Sigmoid colon (tissue), 7 donors: ENCODE measurements around the gene NELFE. TPM values are rescaled to one million over a fixed set of nuclear protein-coding genes. Genes with fewer than 3 reads are reported as not detected.
A peak's percentile ranks its signal among the peaks of the same experiment; 100 is the strongest.
"Not testable (repeated sequence)": the region's sequence is repeated elsewhere in the genome, so short reads cannot be mapped to it uniquely, and the experiment has no call there.

ENCODE experiments used
- DNase-seq: peaks from one replicate; pipeline ENCODE4 v3.0.0-alpha.2; 2019
- H3K27ac ChIP-seq, 4 donors: fragments of 200-600 bp; sonication (generic); one replicate each; pipeline ENCODE4 v1.5.1; 2016 to 2019; ENCODE audit warnings: mild to moderate bottlenecking in 1 of 4
- H3K27me3 ChIP-seq, 3 donors: fragments of 200-600 bp; sonication (generic); one replicate each; pipeline ENCODE4 v1.5.1; 2019; ENCODE audit warnings: mild to moderate bottlenecking in 1 of 3
- H3K36me3 ChIP-seq, 4 donors: fragments of 200-600 bp; sonication (generic); one replicate each; pipeline ENCODE4 v1.5.1; 2016 to 2019
- H3K4me1 ChIP-seq, 4 donors: fragments of 200-600 bp; sonication (generic); one replicate each; pipeline ENCODE4 v1.5.1; 2017 to 2019
- H3K4me3 ChIP-seq, 4 donors: fragments of 200-600 bp; sonication (generic); one replicate each; pipeline ENCODE4 v1.5.1; 2017 to 2019; ENCODE audit warnings: mild to moderate bottlenecking in 2 of 4, moderate library complexity in 1 of 4
- H3K9me3 ChIP-seq, 4 donors: fragments of 200-600 bp in 3 of 4; sonication (generic) in 3 of 4; one replicate each; pipeline versions ENCODE4 v1.5.1 to v1.6.1; 2013 to 2019
- EP300 ChIP-seq, 4 donors: sonication (generic); formaldehyde crosslinking; IDR thresholded peaks; one replicate each; pipeline ENCODE4 v1.6.1; 2017; ENCODE audit warnings: antibody characterized with exemption in 4 of 4
- POLR2A ChIP-seq, 2 donors: fragments of 450-650 bp; IDR thresholded peaks; one replicate each; pipeline ENCODE4 v1.6.1; 2016; ENCODE audit warnings: antibody characterized with exemption in 2 of 2, mild to moderate bottlenecking in 2 of 2, moderate library complexity in 2 of 2
- POLR2AphosphoS5 ChIP-seq, 4 donors: sonication (generic); formaldehyde crosslinking; IDR thresholded peaks; one replicate each; pipeline ENCODE4 v1.6.1; 2017; ENCODE audit warnings: antibody characterized with exemption in 4 of 4
- WGBS, 2 donors: extraction: QIAGEN DNeasy Blood & Tissue Kit; methylation state at CpG; one replicate each; pipeline ENCODE4 v1.1.7; 2013; 5-methylcytosine and 5-hydroxymethylcytosine counted together
- intact Hi-C: fragments of 100-400 bp; cut with DNase I; formaldehyde crosslinking; loops from one replicate; pipeline ENCODE4 v1.15.1; 2023
- polyA plus RNA-seq, 3 donors: library from polyadenylated mRNA; stranded (reverse); fragments of 200-250 nt; gene quantifications; one replicate each; pipeline ENCODE4 v1.2.3, GENCODE V29; 2013
- total RNA-seq, 4 donors: library from RNA; depleted of rRNA; stranded (reverse); fragments of >200 nt; gene quantifications; one replicate each; pipeline ENCODE4 v1.1.0, GENCODE V29; 2016
- TF ChIP-seq, protein P1 (sequence below), 4 experiments: fragments of 450-650 bp in 3 of 4; fragments of 200-600 bp in 1 of 4; IDR thresholded peaks; one replicate each; pipeline ENCODE4 v1.5.1; 2016 to 2019; ENCODE audit warnings: antibody characterized with exemption in 4 of 4, mild to moderate bottlenecking in 3 of 4, moderate library complexity in 2 of 4
- donor health status: healthy with polysubstance abuse.
- donor health status: Bipolar disorder and iron deficiency.
- donor health status: healthy.

The NELFE gene
- 10 to 100 TPM; 60.1 to 96.9 (median 75.8) TPM for total RNA-seq
- polyA plus RNA-seq = 10 to 100 TPM; 52.5 to 73.5 (median 58.9) TPM

DNA sequence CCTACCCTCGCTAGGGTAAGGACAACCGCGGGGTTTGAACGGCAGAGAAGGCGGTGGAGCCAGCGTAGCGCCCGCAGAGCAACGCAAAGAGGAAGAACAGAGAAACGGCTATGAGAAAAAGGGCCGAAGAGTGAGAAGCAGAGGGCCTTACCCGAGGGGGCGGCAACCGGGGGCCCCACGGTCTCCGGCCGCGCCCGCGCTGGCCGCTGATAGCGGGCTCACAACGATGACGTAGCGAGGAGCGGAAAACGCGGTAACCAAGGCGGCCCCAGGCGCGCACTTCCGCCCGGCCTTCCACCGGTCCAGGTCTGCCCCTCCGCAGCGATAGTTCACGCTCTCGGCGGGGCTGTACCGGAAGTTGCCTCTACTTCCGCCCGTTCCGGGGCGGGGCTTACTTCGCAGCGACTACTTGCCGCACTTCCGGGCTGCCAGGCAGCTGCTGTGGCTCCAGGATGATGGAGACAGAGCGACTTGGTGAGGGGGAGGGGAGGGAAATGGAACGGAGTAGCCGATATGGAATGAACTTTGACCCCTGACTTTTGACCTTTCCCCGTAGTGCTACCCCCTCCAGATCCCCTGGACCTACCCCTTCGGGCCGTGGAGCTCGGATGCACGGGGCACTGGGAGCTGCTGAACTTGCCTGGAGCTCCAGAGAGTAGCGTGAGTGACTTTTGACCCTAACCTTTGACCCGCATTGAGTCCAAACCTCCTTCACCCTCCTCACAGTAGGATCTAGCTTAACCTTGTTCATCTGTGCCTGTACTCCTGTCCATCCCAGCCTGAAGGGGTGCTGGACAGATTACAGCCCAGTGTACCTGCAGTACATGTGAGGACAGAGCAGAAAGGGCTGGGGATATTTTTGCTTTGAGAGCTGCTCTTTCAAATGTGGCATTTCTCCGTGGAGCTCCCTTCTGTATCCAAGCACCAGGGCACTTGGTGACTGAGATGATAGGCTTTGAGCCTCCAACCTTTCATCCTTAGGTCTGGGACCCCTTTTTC lies at the start of gene NELFE, which contains the start of gene SKIC2:
NELFE (minus strand) TSS at position 231 of the 999 bp plus-strand sequence. CDS start 525 bp downstream, outside the sequence.
SKIC2 (plus strand) TSS at position 435 of the 999 bp plus-strand sequence; CDS start at position 453, 18 bp downstream.
- H3K4me1 ChIP-seq = peaks cover 0 to 25% (median 22%) of the 10 kb centered on the region in 4 donors
- intact Hi-C loops = loop anchor here (1.0 to 10.0 kb wide), 4 partner anchors 12 to 414 kb away; partner anchors contain the start of genes ATP6V1G2, DDX39B, NFKBIL1 and ZBTB12
- H3K4me3 ChIP-seq = peak within 1 kb of the TSS; percentile 65 to 92 (median 83)
- TF ChIP-seq POLR2AphosphoS5 (IDR thresholded peaks at IDR 0.05) (peak; percentile 82 to 91 (median 88)), EP300 (IDR thresholded peaks at IDR 0.05) (peak in 1 of 4 donors; percentile 48), POLR2A (IDR thresholded peaks at IDR 0.05) (peak; percentile 46 to 52)
- TF ChIP-seq, protein P1, sequence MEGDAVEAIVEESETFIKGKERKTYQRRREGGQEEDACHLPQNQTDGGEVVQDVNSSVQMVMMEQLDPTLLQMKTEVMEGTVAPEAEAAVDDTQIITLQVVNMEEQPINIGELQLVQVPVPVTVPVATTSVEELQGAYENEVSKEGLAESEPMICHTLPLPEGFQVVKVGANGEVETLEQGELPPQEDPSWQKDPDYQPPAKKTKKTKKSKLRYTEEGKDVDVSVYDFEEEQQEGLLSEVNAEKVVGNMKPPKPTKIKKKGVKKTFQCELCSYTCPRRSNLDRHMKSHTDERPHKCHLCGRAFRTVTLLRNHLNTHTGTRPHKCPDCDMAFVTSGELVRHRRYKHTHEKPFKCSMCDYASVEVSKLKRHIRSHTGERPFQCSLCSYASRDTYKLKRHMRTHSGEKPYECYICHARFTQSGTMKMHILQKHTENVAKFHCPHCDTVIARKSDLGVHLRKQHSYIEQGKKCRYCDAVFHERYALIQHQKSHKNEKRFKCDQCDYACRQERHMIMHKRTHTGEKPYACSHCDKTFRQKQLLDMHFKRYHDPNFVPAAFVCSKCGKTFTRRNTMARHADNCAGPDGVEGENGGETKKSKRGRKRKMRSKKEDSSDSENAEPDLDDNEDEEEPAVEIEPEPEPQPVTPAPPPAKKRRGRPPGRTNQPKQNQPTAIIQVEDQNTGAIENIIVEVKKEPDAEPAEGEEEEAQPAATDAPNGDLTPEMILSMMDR (IDR thresholded peaks at IDR 0.05) = no peak
- H3K27ac ChIP-seq = peak within 1 kb of the TSS; percentile 77 to 91 (median 88)
- DNase-seq = peak; percentile 99
- H3K9me3 ChIP-seq = no peaks in the 10 kb centered on the region
- H3K36me3 ChIP-seq = peaks cover 43 to 68% (median 54%) of the 10 kb centered on the region in 4 donors
- 0 to 1% methylated on average over 59 of the region's 59 CpGs for WGBS, 2 donors
- no peaks in the 10 kb centered on the region for H3K27me3 ChIP-seq

DNA sequence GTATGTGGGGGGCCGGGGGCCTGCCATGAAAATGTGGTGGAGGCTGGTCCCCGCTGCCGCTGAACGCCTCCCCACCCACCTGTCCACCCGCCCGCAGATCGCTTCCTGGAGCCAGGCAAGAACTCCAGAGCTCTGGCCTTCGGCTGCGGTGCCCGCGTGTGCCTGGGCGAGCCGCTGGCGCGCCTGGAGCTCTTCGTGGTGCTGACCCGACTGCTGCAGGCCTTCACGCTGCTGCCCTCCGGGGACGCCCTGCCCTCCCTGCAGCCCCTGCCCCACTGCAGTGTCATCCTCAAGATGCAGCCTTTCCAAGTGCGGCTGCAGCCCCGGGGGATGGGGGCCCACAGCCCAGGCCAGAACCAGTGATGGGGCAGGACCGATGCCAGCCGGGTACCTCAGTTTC lies 49.3 kb upstream of the NELFE start:
- H3K27ac ChIP-seq, H3K9me3 ChIP-seq, DNase-seq, H3K36me3 ChIP-seq, H3K4me1 ChIP-seq, H3K27me3 ChIP-seq, intact Hi-C loops, H3K4me3 ChIP-seq: not testable (repeated sequence)
- WGBS, 2 donors = no CpG with 5 or more reads among the region's 24 CpGs

- H3K4me1 ChIP-seq, H3K27ac ChIP-seq, H3K4me3 ChIP-seq, H3K27me3 ChIP-seq, H3K9me3 ChIP-seq, intact Hi-C loops, H3K36me3 ChIP-seq: not testable (repeated sequence)
- 76 to 84% methylated on average over 12 of the region's 12 CpGs for WGBS, 2 donors
- DNase-seq = peak; percentile 29
Observed at GRCh38 chr6:32007086-32007485, 48.3 kb upstream of the NELFE start.

GRCh38 chr6:32005991-32006529 lies 47.3 kb upstream of the NELFE start:
- intact Hi-C loops, H3K4me1 ChIP-seq, H3K36me3 ChIP-seq, H3K27me3 ChIP-seq, DNase-seq, H3K4me3 ChIP-seq, H3K9me3 ChIP-seq, H3K27ac ChIP-seq: not testable (repeated sequence)
- 71 to 76% methylated on average over 8 of the region's 8 CpGs for WGBS, 2 donors

DNA sequence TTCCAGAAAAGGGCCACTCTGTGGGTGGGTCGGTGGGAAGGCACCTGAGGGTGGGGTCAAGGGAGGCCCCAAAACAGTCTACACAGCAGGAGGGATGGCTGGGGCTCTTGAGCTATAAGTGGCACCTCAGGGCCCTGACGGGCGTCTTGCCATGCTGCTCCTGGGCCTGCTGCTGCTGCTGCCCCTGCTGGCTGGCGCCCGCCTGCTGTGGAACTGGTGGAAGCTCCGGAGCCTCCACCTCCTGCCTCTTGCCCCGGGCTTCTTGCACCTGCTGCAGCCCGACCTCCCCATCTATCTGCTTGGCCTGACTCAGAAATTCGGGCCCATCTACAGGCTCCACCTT lies 46.7 kb upstream of the NELFE start:
- H3K4me1 ChIP-seq, H3K9me3 ChIP-seq, H3K4me3 ChIP-seq, H3K27ac ChIP-seq, H3K36me3 ChIP-seq, intact Hi-C loops, DNase-seq, H3K27me3 ChIP-seq: not testable (repeated sequence)
- WGBS, 2 donors = 82 to 89% methylated on average over 8 to 9 of the region's 9 CpGs

DNA sequence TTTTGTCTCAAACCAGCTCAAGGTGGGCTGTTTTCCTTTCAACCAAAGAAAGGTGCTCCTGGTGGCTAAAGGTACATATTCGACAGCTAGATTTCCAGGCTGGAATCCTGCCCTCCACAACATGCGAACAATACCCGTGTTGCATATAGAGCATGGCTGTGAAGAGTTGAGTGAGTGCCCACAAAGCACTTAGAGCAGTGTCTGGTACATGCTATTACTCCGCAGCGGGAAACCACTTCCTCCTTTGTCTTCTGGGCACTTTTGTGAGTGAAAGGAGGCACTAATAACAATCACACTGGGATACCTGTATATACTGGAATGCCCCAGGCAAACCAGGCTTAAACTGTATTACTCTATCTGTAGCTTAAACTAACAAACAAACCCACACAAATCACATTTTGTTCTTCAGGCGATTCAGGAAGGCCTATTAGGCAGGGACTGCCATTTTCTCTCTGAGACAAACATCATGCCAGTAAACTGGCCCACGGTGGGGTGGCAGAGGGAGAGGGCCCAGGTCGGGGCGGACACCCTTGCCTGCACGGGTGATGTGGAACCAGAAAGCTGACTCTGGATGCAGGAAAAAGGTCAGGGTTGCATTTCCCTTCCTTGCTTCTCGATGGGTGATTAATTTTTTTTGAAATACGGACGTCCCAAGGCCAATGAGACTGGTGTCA lies 46.2 kb upstream of the NELFE start:
- DNase-seq = not testable (repeated sequence)

GRCh38 chr6:32004393-32004792 lies 45.6 kb upstream of the NELFE start:
- H3K27me3 ChIP-seq, H3K4me1 ChIP-seq, H3K9me3 ChIP-seq, DNase-seq, H3K27ac ChIP-seq, H3K4me3 ChIP-seq, H3K36me3 ChIP-seq, intact Hi-C loops: not testable (repeated sequence)
- 72 to 89% methylated on average over 4 of the region's 4 CpGs for WGBS, 2 donors

More for the DNA sequence above, 46.2 kb upstream of the NELFE start:
- H3K36me3 ChIP-seq, H3K9me3 ChIP-seq, intact Hi-C loops, H3K27me3 ChIP-seq, H3K4me3 ChIP-seq, H3K4me1 ChIP-seq, H3K27ac ChIP-seq: not testable (repeated sequence)
- 66 to 71% methylated on average over 9 of the region's 13 CpGs for WGBS, 2 donors

DNA sequence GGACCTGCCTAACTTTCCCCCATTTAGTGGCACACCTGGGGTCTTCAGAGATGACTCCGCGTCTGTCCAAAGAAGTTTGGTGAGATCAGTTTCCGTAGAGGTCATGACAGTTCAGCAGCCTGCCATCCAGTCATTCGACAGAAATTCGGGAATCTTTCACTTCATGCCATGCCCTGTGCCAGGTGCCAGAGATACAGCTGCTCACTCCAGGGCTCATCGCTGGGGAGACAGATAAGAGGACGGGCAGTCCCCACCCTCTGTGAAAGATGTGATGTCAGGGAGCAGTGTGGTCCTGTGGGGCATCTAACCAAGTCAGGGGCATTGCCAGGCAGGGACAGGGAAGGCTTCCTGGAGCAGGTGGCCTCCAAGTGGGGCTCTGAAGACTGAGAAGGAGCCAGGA lies 44.5 kb upstream of the NELFE start:
- WGBS, 2 donors = no CpG with 5 or more reads among the region's 7 CpGs
- H3K36me3 ChIP-seq, H3K27me3 ChIP-seq, H3K4me3 ChIP-seq, DNase-seq, intact Hi-C loops, H3K4me1 ChIP-seq, H3K27ac ChIP-seq, H3K9me3 ChIP-seq: not testable (repeated sequence)

DNA sequence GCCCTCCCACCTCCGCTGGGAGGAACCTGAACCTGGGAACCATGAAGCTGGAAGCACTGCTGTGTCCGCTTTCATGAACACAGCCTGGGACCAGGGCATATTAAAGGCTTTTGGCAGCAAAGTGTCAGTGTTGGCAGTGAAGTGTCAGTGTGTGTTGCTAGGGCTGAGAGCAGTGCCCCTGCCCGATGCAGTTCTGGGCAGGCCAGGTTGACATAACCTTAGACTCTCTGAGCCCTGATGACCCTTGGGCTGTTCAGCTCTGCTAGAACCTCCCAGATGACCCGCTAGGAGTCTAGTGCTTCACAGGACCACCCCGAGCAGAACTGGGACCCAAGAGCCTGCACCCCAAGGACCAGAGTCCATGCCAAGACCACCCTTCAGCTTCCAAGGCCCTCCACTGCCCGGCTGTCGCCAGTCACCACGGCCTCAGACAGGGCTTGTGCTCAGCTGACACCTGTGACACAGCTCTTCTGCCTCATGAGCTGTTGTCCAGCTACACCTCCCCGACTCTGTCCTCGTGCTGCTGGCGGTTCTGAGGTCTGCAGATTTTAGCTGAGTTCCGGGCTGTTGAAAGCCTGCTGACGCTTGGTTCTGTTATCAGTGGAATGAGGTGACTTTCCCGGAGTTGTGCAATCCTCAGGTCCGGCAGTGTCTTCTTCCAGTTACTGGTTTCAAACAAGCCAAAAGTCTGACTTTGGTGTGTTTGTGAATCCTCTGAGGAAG lies 43.9 kb upstream of the NELFE start:
- no CpG with 5 or more reads among the region's 15 CpGs for whole genome bisulfite sequencing, 2 donors
- H3K36me3 ChIP-seq, H3K4me3 ChIP-seq, H3K27me3 ChIP-seq, H3K4me1 ChIP-seq, H3K27ac ChIP-seq, DNase-seq, intact Hi-C loops, H3K9me3 ChIP-seq: not testable (repeated sequence)

- peak; percentile 53 for DNase-seq
- 92 to 94% methylated on average over 6 of the region's 6 CpGs for WGBS, 2 donors
- H3K36me3 ChIP-seq, H3K27me3 ChIP-seq, intact Hi-C loops, H3K27ac ChIP-seq, H3K4me3 ChIP-seq, H3K9me3 ChIP-seq, H3K4me1 ChIP-seq: not testable (repeated sequence)
Observed at GRCh38 chr6:31996385-31996784, 37.6 kb upstream of the NELFE start.
